Urinary bladder (tissue), 4 donors: ENCODE data around the gene TOLLIP. TPM values are rescaled to one million over a fixed set of nuclear protein-coding genes. Genes with fewer than 3 reads are reported as not detected.

Experiments
- DNase-seq: peaks from one replicate; pipeline ENCODE4 v3.0.0-alpha.2; 2015; ENCODE audit errors: extremely low spot score
- H3K27ac ChIP-seq: one replicate; pipeline ENCODE4 v1.5.1; 2013; ENCODE audit warnings: low read depth, mild to moderate bottlenecking, moderate library complexity
- H3K36me3 ChIP-seq: one replicate; pipeline ENCODE4 v1.6.1; 2013; ENCODE audit warnings: mild to moderate bottlenecking, moderate library complexity; ENCODE audit not compliant: insufficient read depth
- H3K4me1 ChIP-seq: one replicate; pipeline ENCODE4 v1.6.1; 2013; ENCODE audit warnings: mild to moderate bottlenecking, moderate library complexity; ENCODE audit not compliant: insufficient read depth
- H3K4me3 ChIP-seq: one replicate; pipeline ENCODE4 v1.5.1; 2013; ENCODE audit warnings: low read depth, low read length
- WGBS: extraction: QIAGEN DNeasy Blood & Tissue Kit; methylation state at CpG from one replicate; pipeline ENCODE4 v1.1.7; 2013; 5-methylcytosine and 5-hydroxymethylcytosine counted together
- polyA plus RNA-seq: library from polyadenylated mRNA; stranded (reverse); fragments of 200-250 nt; gene quantifications from one replicate; pipeline ENCODE4 v1.2.3, GENCODE V29; 2013
- total RNA-seq: library from RNA; depleted of rRNA; stranded (reverse); fragments of >200 nt; gene quantifications from one replicate; pipeline ENCODE4 v1.2.3, GENCODE V29; 2014
- donor health status: healthy with polysubstance abuse.
- donor health status: healthy.

TOLLIP gene
- total and polyA plus RNA-seq, 2 donors, result 13.6 to 53.4 TPM

DNA sequence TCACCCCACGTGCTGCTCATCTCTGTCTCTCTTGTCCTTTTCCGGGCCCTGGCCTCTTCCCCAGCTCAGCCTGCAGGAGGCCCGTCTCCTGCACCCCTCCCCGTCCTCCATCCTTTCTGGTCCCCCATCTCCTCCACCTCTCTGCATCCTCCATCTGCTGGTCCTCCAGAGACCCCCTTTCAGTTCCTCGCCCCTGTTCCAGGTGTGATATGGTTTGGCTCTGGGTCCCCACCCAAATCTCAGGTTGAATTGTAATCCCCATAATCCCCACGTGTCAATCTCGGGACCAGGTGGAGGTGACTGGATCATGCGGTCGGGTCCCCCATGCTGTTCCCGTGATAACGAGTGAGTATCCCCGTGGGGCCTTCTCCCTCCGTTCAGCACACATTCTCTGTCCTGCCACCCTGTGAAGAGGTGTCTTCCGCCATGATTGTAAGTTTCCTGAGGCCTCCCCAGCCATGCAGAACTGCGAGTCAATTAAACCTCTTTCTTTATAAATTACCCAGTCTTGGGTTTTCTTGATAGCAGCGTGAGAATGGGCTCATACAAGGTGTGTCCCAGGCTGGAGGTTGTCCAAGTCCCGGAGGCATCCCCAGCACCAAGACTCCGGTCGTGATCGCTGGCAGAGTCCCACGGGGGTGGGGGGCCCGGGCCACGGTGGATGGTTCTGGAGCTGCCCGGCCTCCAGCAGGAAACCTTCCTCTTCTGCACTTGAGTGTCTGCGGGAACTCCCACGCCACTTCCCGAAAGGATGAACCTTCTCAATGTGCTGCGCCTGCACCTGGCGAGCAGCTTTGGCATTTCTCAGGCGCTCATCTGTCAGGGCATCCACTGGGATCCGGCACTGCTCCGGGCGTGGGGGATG lies 29.0 kb upstream of the TOLLIP start:
- Histone ChIP-seq H3K36me3 (no peaks in the 10 kb centered on the region), H3K27ac (no peak overlapping the region), H3K4me3 (no peak overlapping the region), H3K4me1 (no peaks in the 10 kb centered on the region)
- 66% methylated on average over 33 of the region's 33 CpGs for WGBS
- no peak for DNase-seq

- Histone ChIP-seq H3K4me1 (no peaks in the 10 kb centered on the region), H3K27ac (peak overlapping the region; percentile 38), H3K36me3 (no peaks in the 10 kb centered on the region), H3K4me3 (no peak overlapping the region)
- no peak for DNase-seq
- 41% methylated on average over 25 of the region's 25 CpGs for WGBS
These were observed 28.2 kb upstream of the TOLLIP start for GRCh38 chr11:1337647-1338007.

DNA sequence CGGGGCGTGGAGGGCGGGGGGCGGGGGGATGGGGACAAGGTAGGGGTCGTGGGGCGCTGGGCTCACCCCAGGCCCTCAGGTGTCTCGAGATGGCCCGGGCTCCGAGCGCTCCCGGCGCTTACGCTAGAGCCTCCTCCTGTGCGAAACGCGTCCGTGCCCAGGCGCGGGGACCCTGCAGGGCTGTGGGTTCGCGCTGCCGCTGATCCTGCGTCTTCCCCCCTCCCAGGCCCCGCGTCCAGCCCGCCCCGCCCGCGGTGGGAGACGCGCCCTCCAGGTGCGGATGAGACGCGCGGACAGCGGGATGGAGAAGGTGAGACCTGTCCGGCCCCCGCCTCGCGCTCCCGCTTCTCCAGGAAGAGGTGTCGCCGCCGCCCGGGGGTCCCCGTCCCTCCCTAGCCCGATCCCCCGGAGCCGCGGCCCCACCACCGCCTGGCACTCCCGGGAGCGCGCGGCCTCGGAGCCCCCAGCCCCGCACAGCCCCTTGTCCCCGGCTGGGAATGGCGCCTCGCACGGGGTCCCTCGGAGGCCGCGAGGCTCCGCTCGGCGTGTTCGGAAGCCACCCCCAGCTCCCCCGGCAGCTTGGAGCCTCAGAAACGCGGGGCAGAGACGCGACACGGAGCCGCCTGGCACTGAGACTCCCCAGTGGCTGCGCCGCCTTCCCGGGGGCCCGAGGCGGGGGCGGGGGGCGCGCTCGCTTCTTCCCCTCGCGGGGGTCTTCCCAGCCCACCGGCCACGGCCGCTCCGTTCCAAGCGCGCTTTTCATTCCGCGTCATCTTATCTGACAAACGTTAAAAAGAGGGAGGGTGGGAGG lies 27.6 kb upstream of the TOLLIP start:
- 6% methylated on average over 92 of the region's 95 CpGs for WGBS
- H3K4me3 ChIP-seq, result peak overlapping the region; percentile 41
- H3K4me1 ChIP-seq, result no peaks in the 10 kb centered on the region
- peak overlapping the region; percentile 38 for H3K27ac ChIP-seq
- H3K36me3 ChIP-seq, result no peaks in the 10 kb centered on the region
- DNase-seq, result no peak

- H3K4me3 ChIP-seq, result peak overlapping the region; percentile 43
- peak overlapping the region; percentile 69 for H3K27ac ChIP-seq
- DNase-seq, result peak; percentile 31
- H3K4me1 ChIP-seq, result no peaks in the 10 kb centered on the region
- no peaks in the 10 kb centered on the region for H3K36me3 ChIP-seq
- 2% methylated on average over 59 of the region's 66 CpGs for WGBS
These were observed 26.7 kb upstream of the TOLLIP start for GRCh38 chr11:1335811-1336761.

GRCh38 chr11:1335264-1335810 lies 25.9 kb upstream of the TOLLIP start:
- no peak overlapping the region for H3K27ac ChIP-seq
- no peak overlapping the region for H3K4me3 ChIP-seq

GRCh38 chr11:1333860-1334259 lies 24.4 kb upstream of the TOLLIP start:
- H3K36me3 ChIP-seq, result no peaks in the 10 kb centered on the region
- DNase-seq, result no peak
- no peaks in the 10 kb centered on the region for H3K4me1 ChIP-seq
- 94% methylated on average over 10 of the region's 10 CpGs for WGBS
- no peak overlapping the region for H3K4me3 ChIP-seq
- no peak overlapping the region for H3K27ac ChIP-seq

More at GRCh38 chr11:1335264-1335810, 25.9 kb upstream of the TOLLIP start:
- DNase-seq, result no peak
- 78% methylated on average over 10 of the region's 10 CpGs for WGBS
- Histone ChIP-seq H3K4me1 (no peaks in the 10 kb centered on the region), H3K36me3 (no peaks in the 10 kb centered on the region)

DNA sequence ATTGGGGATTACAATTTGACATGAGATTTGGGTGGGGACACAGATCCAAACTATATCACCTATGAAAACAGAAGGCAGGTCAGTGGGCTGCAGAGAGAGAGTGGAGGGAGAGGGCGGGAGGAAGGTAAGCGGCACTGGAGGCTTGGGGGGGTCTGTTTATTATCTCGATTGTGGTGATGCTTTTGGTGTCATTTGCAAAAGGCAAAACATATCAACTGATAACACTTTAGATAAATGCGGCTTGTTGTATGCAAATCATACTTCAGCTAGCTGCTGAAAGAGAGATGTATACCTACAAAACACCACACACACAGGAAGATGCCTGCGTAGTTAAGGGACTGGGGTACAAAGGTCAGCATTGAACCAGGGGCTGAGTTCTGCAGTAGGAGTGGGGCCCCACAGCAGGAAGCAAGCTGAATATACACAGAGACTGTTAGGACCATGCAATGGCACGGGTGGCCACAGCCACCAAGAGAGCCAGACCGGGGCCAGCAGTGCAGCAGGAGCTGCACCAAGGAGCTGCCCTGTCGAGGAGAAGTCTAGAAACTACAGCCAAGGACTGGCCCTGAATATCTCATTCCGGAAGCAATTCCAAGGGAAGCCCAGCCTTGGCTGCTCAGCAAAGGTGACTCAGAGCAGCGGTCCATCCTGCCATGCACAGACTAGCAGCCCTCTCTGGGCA lies 23.8 kb upstream of the TOLLIP start:
- no peak for DNase-seq
- Histone ChIP-seq H3K4me1 (no peaks in the 10 kb centered on the region), H3K36me3 (no peaks in the 10 kb centered on the region), H3K4me3 (no peak overlapping the region), H3K27ac (no peak overlapping the region)
- WGBS, result 89% methylated on average over 10 of the region's 10 CpGs

- DNase-seq, result no peak
- H3K27ac ChIP-seq, result no peak overlapping the region
- WGBS, result 85% methylated on average over 6 of the region's 6 CpGs
- H3K4me3 ChIP-seq, result no peak overlapping the region
- H3K4me1 ChIP-seq, result no peaks in the 10 kb centered on the region
- H3K36me3 ChIP-seq, result no peaks in the 10 kb centered on the region
These were observed 21.0 kb upstream of the TOLLIP start for GRCh38 chr11:1330473-1330872.

- WGBS, result 55% methylated on average over 4 of the region's 4 CpGs
- H3K4me1 ChIP-seq, result no peaks in the 10 kb centered on the region
- DNase-seq, result no peak
- no peak overlapping the region for H3K4me3 ChIP-seq
- H3K27ac ChIP-seq, result no peak overlapping the region
- H3K36me3 ChIP-seq, result no peaks in the 10 kb centered on the region
These were observed 17.6 kb upstream of the TOLLIP start for GRCh38 chr11:1327064-1327460.

GRCh38 chr11:1326435-1327063 lies 17.1 kb upstream of the TOLLIP start:
- Histone ChIP-seq H3K36me3 (no peaks in the 10 kb centered on the region), H3K27ac (no peak overlapping the region), H3K4me3 (no peak overlapping the region), H3K4me1 (no peaks in the 10 kb centered on the region)
- 60% methylated on average over 11 of the region's 11 CpGs for WGBS
- DNase-seq, result no peak

GRCh38 chr11:1323774-1324173 lies 14.3 kb upstream of the TOLLIP start:
- Histone ChIP-seq H3K36me3 (no peaks in the 10 kb centered on the region), H3K4me1 (no peaks in the 10 kb centered on the region), H3K27ac (no peak overlapping the region), H3K4me3 (no peak overlapping the region)
- WGBS, result 66% methylated on average over 3 of the region's 3 CpGs
- DNase-seq, result no peak

DNA sequence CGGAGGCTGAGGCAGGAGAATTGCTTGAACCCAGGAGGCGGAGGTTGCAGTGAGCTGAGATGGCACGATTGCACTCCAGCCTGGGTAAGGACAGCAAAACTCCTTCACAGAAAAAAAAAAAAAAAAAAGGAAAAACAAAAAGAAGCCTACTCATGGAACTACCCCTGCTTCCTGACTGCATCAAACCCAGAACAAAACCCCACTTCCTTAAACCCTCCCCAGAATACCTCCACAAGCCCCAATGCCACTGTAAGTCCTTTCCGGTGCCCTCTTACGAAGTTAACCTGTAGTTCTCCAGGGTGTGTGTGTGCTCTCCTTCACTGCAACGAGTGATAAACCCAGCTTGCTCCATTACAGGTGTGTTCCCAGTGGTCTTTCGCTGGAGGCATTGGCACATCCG lies 8.6 kb upstream of the TOLLIP start:
- no peak overlapping the region for H3K27ac ChIP-seq
- no peaks in the 10 kb centered on the region for H3K36me3 ChIP-seq
- no peaks in the 10 kb centered on the region for H3K4me1 ChIP-seq
- H3K4me3 ChIP-seq, result no peak overlapping the region
- DNase-seq, result no peak
- WGBS, result 88% methylated on average over 8 of the region's 8 CpGs
